Measurements from ENCODE around the gene CMTR1. TPM values are rescaled to one million over a fixed set of nuclear protein-coding genes. Genes with fewer than 3 reads are reported as not detected.

The CMTR1 gene
- total RNA-seq, 1 experiment from 2014 or later, result 34.8 TPM

DNA sequence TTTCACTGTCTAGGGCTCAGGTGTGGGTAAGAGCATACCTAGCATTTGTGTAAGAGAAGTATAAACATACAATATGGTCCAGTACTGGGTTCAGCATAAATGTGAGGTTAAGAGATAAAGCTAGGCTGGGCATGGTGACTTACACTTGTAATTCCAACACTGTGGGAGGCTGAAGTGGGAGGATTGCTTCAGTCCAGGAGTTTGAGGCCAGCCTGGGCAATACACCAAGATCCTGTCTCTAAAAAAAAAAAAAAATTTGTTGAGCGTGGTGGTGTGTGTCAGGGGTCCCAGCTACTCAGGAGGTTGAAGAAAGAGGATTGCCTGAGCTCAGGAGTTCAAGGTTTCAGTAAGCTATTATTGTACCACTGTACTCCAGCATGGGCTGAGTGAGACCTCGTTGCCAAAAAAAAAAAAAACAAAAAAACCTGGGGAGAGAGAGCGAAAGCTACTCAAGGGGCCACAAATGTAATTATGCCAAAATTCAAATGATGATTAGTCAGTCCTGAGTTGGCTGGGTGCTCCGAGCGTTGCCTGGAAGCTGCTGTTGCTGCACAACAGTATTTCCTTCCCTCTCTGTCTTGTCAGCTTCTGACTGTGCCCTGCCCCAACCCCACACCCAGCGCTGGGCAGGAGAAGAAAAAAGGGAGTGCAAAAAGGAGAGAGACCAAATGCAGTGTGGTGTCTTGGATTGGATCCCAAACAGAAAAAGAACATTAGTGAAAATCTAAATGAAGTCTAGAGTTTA lies 24.0 kb downstream of the CMTR1 start:
- Histone ChIP-seq H3K56ac (ENCODE audit: insufficient read length, low read depth, low read length) (no peak overlapping the region), H3K27me3 (ENCODE audit: insufficient read depth, low read length) (no peaks in the 10 kb centered on the region), H3K23ac (ENCODE audit: insufficient read length, low read depth, low read length) (no peak overlapping the region), H3K14ac (ENCODE audit: insufficient read depth, low read length) (no peak overlapping the region), H3K9me3 (ENCODE audit: control insufficient read depth, low read depth, low read length) (no peaks in the 10 kb centered on the region), H3K23me2 (ENCODE audit: insufficient read length, low read depth, low read length, poor library complexity, severe bottlenecking) (no peaks in the 10 kb centered on the region), H3K4me1 (ENCODE audit: insufficient read depth, low read length) (no peaks in the 10 kb centered on the region), H4K91ac (ENCODE audit: insufficient read length, low read depth, low read length) (no peak overlapping the region), H3T11ph (ENCODE audit: low read length) (no peak overlapping the region), H3K18ac (ENCODE audit: insufficient read length, low read depth, low read length) (no peak overlapping the region), H3K27ac (ENCODE audit: insufficient read length, low read depth, low read length) (no peak overlapping the region), H4K8ac (replicated peaks; ENCODE audit: insufficient read length, low read depth, low read length) (no peak overlapping the region), H4K20me1 (ENCODE audit: control insufficient read depth, insufficient read depth, insufficient read length) (no peaks in the 10 kb centered on the region), H3K79me1 (ENCODE audit: insufficient read depth, low read depth, low read length, poor library complexity, severe bottlenecking) (no peaks in the 10 kb centered on the region), H3K9ac (ENCODE audit: extremely low read depth, insufficient read length, low read length) (no peak overlapping the region), H2BK120ac (ENCODE audit: low read depth, low read length, poor library complexity, severe bottlenecking) (no peak overlapping the region), H2AFZ (ENCODE audit: low read length) (no peak overlapping the region), H4K5ac (ENCODE audit: insufficient read length, low read depth, low read length) (no peak overlapping the region), H2BK20ac (ENCODE audit: low read depth, low read length, poor library complexity, severe bottlenecking) (no peak overlapping the region), H2BK12ac (ENCODE audit: insufficient read length, low read depth, low read length) (no peak overlapping the region), H3K4me2 (ENCODE audit: insufficient read depth, insufficient read length, low read length) (no peak overlapping the region), H2BK15ac (ENCODE audit: low read depth, low read length) (no peak overlapping the region), H3K79me2 (ENCODE audit: insufficient read depth, low read length) (no peaks in the 10 kb centered on the region), H2AK5ac (ENCODE audit: insufficient read length, low read length) (no peak overlapping the region), H2BK5ac (ENCODE audit: insufficient read length, low read length) (no peak overlapping the region), H3K4ac (ENCODE audit: low read depth, low read length) (no peak overlapping the region)
- no peaks in the 10 kb centered on the region for H3K9me3 Mint-ChIP-seq
- no CpG with 5 or more reads among the region's 6 CpGs for WGBS (ENCODE audit: extremely low coverage, insufficient read length, low lambda C conversion rate)
- peaks cover 13 to 22% of the 10 kb centered on the region in 2 experiments for H3K4me1 Mint-ChIP-seq
- peaks cover 22 to 78% (median 57%) of the 10 kb centered on the region in 3 experiments for H3K36me3 Mint-ChIP-seq (ENCODE audit: insufficient read depth in 1 of 3, low read depth in 3 of 3)
- TF ChIP-seq CTCF (conservative IDR thresholded peaks at IDR 0.05), result no peak
- no peaks in the 10 kb centered on the region for H3K27me3 Mint-ChIP-seq (ENCODE audit: low read depth)
- no peak for DNase-seq
- no peak overlapping the region for H3K4me3 Mint-ChIP-seq
- no peak overlapping the region for H3K27ac Mint-ChIP-seq

Measured in H9 (cell line).